Spleen (tissue), 7 donors: ENCODE results near the gene SLC25A31.

ENCODE experiments used
- CTCF ChIP-seq, 11 experiments: fragments of 200-600 bp in 7 of 11; fragments of 450-650 bp in 4 of 11; sonication (generic) in 4 of 11; IDR thresholded peaks in 8 of 11; conservative IDR thresholded peaks in 3 of 11; 1 replicate in 7 of 11; 2 replicates in 4 of 11; pipeline versions ENCODE4 v1.4.0 to v1.8.0; 2016 to 2021; ENCODE audit warnings: antibody characterized with exemption in 11 of 11, inconsistent platforms in 4 of 11, mild to moderate bottlenecking in 1 of 11
- POLR2A ChIP-seq, 3 donors: fragments of 450-650 bp; IDR thresholded peaks; one replicate each; pipeline ENCODE4 v1.5.1; 2017; ENCODE audit warnings: antibody characterized with exemption in 3 of 3, mild to moderate bottlenecking in 1 of 3
- POLR2AphosphoS5 ChIP-seq, 3 donors: sonication (generic); formaldehyde crosslinking; IDR thresholded peaks; one replicate each; pipeline ENCODE4 v1.5.1; 2017; ENCODE audit warnings: antibody characterized with exemption in 3 of 3
- donor health status: DM: no; HTN: no; CAD: no; lungs with moderate emphysema.
- donor health status: DM: no; HTN: no; CAD: no.
- donor health status: DM: no; HTN: no; CAD: no.

DNA sequence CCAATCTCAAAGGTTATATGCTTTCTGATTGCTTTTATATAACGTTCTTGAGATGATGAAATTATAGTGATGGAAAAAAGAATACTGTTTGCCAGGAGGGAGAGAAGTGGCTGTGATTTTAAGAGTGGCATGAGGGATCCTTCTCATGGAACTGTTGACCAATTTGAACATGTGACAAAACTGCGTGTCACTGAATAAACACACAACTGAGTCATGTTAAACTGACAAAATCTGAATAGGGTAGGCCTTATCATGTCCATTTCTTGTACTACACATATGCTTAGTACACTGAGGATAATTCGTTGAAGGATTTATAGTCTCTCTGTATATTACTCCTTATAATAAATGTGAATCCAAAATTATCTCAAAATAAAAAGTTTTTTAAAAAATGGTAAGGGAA is 29.7 kb downstream of the SLC25A31 start:
- TF ChIP-seq POLR2AphosphoS5 (IDR thresholded peaks at IDR 0.05): no peak
- no peak for TF ChIP-seq CTCF (IDR thresholded peaks at IDR 0.05 in 8 of 11, conservative IDR thresholded peaks at IDR 0.05 in 3 of 11)
- no peak for TF ChIP-seq POLR2A (IDR thresholded peaks at IDR 0.05)
